ENCODE measurements around the gene PPL.

GRCh38 chr16:4920826-4921225 lies 16.1 kb downstream of the PPL start:
- no peak for TF ChIP-seq EP300 (IDR thresholded peaks at IDR 0.05; ENCODE audit: borderline replicate concordance)
- no peak for TF ChIP-seq NFIC (IDR thresholded peaks at IDR 0.05)
- TF ChIP-seq EGR1 (IDR thresholded peaks at IDR 0.05), result no peak
- TF ChIP-seq MAX (IDR thresholded peaks at IDR 0.05), result no peak
- no peak for TF ChIP-seq CREB1 (IDR thresholded peaks at IDR 0.05; ENCODE audit: low read depth)
- TF ChIP-seq REST (IDR thresholded peaks at IDR 0.05; ENCODE audit: low read depth), result no peak
- TF ChIP-seq TCF12 (IDR thresholded peaks at IDR 0.05; ENCODE audit: low read depth), result no peak
